ENCODE results near the gene FAXDC2.
"Not testable (repeated sequence)": the region's sequence is repeated elsewhere in the genome, so short reads cannot be mapped to it uniquely, and the experiment has no call there.

The FAXDC2 gene

DNA sequence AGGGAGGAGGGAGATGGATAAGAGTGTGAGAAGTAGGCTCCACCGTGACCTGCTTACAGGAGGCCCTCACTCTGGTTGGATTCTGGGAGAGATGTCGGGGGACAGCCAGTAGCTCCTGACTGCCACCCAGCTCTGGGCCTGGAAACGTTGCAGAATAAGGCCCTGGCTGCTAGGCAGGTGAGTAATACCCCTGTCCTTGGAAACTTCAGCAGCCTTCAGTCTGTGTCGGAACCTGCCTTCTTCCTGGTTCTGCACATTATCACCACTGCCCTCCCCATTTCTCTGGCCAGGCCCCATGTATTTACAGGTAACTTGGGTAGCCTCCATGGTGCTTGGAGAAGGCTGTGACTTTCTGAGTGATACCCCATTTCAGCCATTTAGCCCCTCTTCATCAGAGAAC, 26.8 kb downstream of the FAXDC2 start:
- Histone ChIP-seq H3K9ac (ENCODE audit: low read length) (no peak overlapping the region), H2BK15ac (ENCODE audit: low read depth, poor library complexity, severe bottlenecking) (no peak overlapping the region), H3K4me3 (ENCODE audit: insufficient read depth in 1 of 2, low read depth in 1 of 2, low read length in 2 of 2) (no peak overlapping the region), H4K91ac (ENCODE audit: low read length) (no peak overlapping the region), H3K23ac (ENCODE audit: low read length in 2 of 2) (no peak overlapping the region), H2AK5ac (ENCODE audit: low read length, severe bottlenecking) (no peak overlapping the region), H3K36me3 (ENCODE audit: control insufficient read depth in 1 of 2, insufficient read depth in 2 of 2, low read depth in 1 of 2, low read length in 2 of 2) (peaks cover 47 to 77% of the 10 kb centered on the region in 2 experiments), H2AFZ (ENCODE audit: low read depth, low read length) (no peak overlapping the region), H3K4me1 (ENCODE audit: control insufficient read depth, insufficient read depth, low read depth, low read length) (peaks cover 1% of the 10 kb centered on the region), H2BK12ac (ENCODE audit: low read length in 2 of 2) (no peak overlapping the region), H3K4me2 (ENCODE audit: low read length, poor library complexity, severe bottlenecking) (no peak overlapping the region), H2BK120ac (ENCODE audit: low read depth, low read length) (no peak overlapping the region), H3K9me3 (ENCODE audit: control insufficient read depth, low read length) (no peaks in the 10 kb centered on the region), H3K27me3 (ENCODE audit: control insufficient read depth in 1 of 2, insufficient read depth in 1 of 2, low read length in 2 of 2) (no peaks in the 10 kb centered on the region), H3K14ac (ENCODE audit: low read length in 2 of 2) (no peak overlapping the region), H3K79me1 (replicated peaks; ENCODE audit: low read length, poor library complexity, severe bottlenecking) (peaks cover 28% of the 10 kb centered on the region), H2BK5ac (ENCODE audit: low read depth, low read length, poor library complexity, severe bottlenecking) (no peak overlapping the region), H3K18ac (ENCODE audit: low read depth in 1 of 2, low read length in 2 of 2) (no peak overlapping the region), H4K8ac (ENCODE audit: low read length) (no peak overlapping the region), H3K4ac (ENCODE audit: low read depth in 1 of 2, low read length in 2 of 2) (no peak overlapping the region), H3K27ac (ENCODE audit: low read length, poor library complexity, severe bottlenecking) (no peak overlapping the region)
- DNase-seq: no peak
- 98% methylated on average over 4 of the region's 4 CpGs for WGBS

DNA sequence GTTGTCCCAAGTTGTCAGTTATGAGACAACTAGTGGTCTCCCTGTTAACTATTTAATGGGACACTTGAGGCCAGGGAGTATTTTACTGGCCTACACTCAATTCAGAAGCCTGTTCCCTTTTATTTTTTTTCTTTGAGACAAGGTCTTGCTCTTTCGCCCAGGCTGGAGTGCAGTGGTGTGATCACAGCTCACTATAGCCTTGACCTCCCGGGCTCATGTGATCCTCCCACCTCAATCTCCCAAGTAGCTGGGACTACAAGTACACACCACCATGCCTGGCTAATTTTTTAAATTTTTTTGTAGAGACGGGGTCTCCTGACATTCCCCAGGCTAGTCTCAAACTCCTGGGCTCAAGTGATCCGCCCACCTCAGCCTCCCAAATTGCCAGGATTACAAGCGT, 27.5 kb downstream of the FAXDC2 start:
- H3K27ac ChIP-seq (ENCODE audit: low read length, poor library complexity, severe bottlenecking); H3K18ac ChIP-seq (ENCODE audit: low read depth in 1 of 2, low read length in 2 of 2); H3K14ac ChIP-seq (ENCODE audit: low read length in 2 of 2); H2BK12ac ChIP-seq (ENCODE audit: low read length in 2 of 2); H3K4me2 ChIP-seq (ENCODE audit: low read length, poor library complexity, severe bottlenecking); H3K23ac ChIP-seq (ENCODE audit: low read length in 2 of 2); H2AFZ ChIP-seq (ENCODE audit: low read depth, low read length); H4K8ac ChIP-seq (ENCODE audit: low read length); H2BK5ac ChIP-seq (ENCODE audit: low read depth, low read length, poor library complexity, severe bottlenecking); H3K4me1 ChIP-seq (ENCODE audit: control insufficient read depth, insufficient read depth, low read depth, low read length); H3K4ac ChIP-seq (ENCODE audit: low read depth in 1 of 2, low read length in 2 of 2); DNase-seq; H3K27me3 ChIP-seq (ENCODE audit: control insufficient read depth in 1 of 2, insufficient read depth in 1 of 2, low read length in 2 of 2); H4K91ac ChIP-seq (ENCODE audit: low read length); H2BK120ac ChIP-seq (ENCODE audit: low read depth, low read length); H3K9ac ChIP-seq (ENCODE audit: low read length); H3K4me3 ChIP-seq (ENCODE audit: insufficient read depth in 1 of 2, low read depth in 1 of 2, low read length in 2 of 2); H2BK15ac ChIP-seq (ENCODE audit: low read depth, poor library complexity, severe bottlenecking); H2AK5ac ChIP-seq (ENCODE audit: low read length, severe bottlenecking); H3K9me3 ChIP-seq (ENCODE audit: control insufficient read depth, low read length): not testable (repeated sequence)
- Histone ChIP-seq H3K79me1 (replicated peaks; ENCODE audit: low read length, poor library complexity, severe bottlenecking) (peaks cover 30% of the 10 kb centered on the region), H3K36me3 (ENCODE audit: control insufficient read depth in 1 of 2, insufficient read depth in 2 of 2, low read depth in 1 of 2, low read length in 2 of 2) (peaks cover 49 to 79% of the 10 kb centered on the region in 2 experiments)
- WGBS: over 99% methylated on average over 5 of the region's 5 CpGs

DNA sequence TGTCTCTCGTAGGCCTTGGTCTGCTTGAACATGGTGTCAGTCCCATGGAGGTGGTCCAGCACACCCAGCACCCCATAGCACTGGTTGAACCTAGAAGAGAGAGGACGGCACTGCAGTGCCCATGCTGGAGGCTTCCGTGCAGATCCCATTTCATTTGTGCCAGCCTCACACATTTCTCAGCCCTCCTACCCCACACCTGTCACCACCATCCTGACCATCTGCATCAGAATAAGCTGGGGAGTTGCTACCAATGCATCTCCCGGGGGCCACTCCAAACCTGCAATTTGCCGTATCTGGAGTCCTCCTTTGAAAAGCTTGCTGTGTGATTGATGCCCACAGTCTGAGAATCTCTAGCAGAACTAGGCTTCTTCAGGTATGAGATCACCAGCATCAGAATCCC, 30.0 kb downstream of the FAXDC2 start:
- H3K4me2 ChIP-seq (ENCODE audit: low read length, poor library complexity, severe bottlenecking): no peak overlapping the region
- H2BK5ac ChIP-seq (ENCODE audit: low read depth, low read length, poor library complexity, severe bottlenecking): no peak overlapping the region
- no peak overlapping the region for H3K23ac ChIP-seq (ENCODE audit: low read length in 2 of 2)
- H2BK12ac ChIP-seq (ENCODE audit: low read length in 2 of 2): no peak overlapping the region
- WGBS: 91% methylated on average over 5 of the region's 5 CpGs
- H2BK120ac ChIP-seq (ENCODE audit: low read depth, low read length): no peak overlapping the region
- H3K14ac ChIP-seq (ENCODE audit: low read length in 2 of 2): no peak overlapping the region
- H3K4ac ChIP-seq (ENCODE audit: low read depth in 1 of 2, low read length in 2 of 2): no peak overlapping the region
- H3K9ac ChIP-seq (ENCODE audit: low read length): no peak overlapping the region
- no peak overlapping the region for H2AK5ac ChIP-seq (ENCODE audit: low read length, severe bottlenecking)
- no peak overlapping the region for H2BK15ac ChIP-seq (ENCODE audit: low read depth, poor library complexity, severe bottlenecking)
- H4K91ac ChIP-seq (ENCODE audit: low read length): no peak overlapping the region
- peaks cover 46% of the 10 kb centered on the region for H3K79me1 ChIP-seq (replicated peaks; ENCODE audit: low read length, poor library complexity, severe bottlenecking)
- H3K4me1 ChIP-seq (ENCODE audit: control insufficient read depth, insufficient read depth, low read depth, low read length): peaks cover 4% of the 10 kb centered on the region
- H3K27ac ChIP-seq (ENCODE audit: low read length, poor library complexity, severe bottlenecking): no peak overlapping the region
- no peak overlapping the region for H3K18ac ChIP-seq (ENCODE audit: low read depth in 1 of 2, low read length in 2 of 2)
- no peak overlapping the region for H3K4me3 ChIP-seq (ENCODE audit: insufficient read depth in 1 of 2, low read depth in 1 of 2, low read length in 2 of 2)
- no peak for DNase-seq
- no peaks in the 10 kb centered on the region for H3K9me3 ChIP-seq (ENCODE audit: control insufficient read depth, low read length)
- no peaks in the 10 kb centered on the region for H3K27me3 ChIP-seq (ENCODE audit: control insufficient read depth in 1 of 2, insufficient read depth in 1 of 2, low read length in 2 of 2)
- H3K36me3 ChIP-seq (ENCODE audit: control insufficient read depth in 1 of 2, insufficient read depth in 2 of 2, low read depth in 1 of 2, low read length in 2 of 2): peaks cover 64 to 95% of the 10 kb centered on the region in 2 experiments
- H2AFZ ChIP-seq (ENCODE audit: low read depth, low read length): no peak overlapping the region
- no peak overlapping the region for H4K8ac ChIP-seq (ENCODE audit: low read length)

DNA sequence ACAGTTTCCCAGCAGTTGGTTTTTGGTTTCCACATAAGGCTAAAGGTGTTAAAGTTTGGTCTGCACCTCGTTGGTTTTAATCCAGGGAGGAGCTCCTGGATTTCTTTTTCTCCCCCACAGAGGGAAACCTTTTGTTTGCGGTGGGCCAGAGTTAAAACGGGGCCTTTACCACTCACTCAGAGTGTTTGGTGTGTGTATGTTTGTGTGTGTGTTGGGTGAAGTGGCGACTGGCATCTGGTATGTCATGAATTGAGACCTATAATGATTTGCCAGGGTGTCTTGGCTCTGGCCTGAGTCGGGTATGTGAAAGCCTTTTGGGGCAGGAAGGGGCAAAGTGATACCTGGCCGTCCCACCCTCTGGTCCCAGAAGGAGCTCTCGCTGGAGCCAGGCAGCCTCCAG, 30.9 kb downstream of the FAXDC2 start:
- H4K8ac ChIP-seq (ENCODE audit: low read length): peak overlapping the region; percentile 73
- no peak overlapping the region for H3K14ac ChIP-seq (ENCODE audit: low read length in 2 of 2)
- H3K27ac ChIP-seq (ENCODE audit: low read length, poor library complexity, severe bottlenecking): no peak overlapping the region
- no peak overlapping the region for H2AK5ac ChIP-seq (ENCODE audit: low read length, severe bottlenecking)
- H3K23ac ChIP-seq (ENCODE audit: low read length in 2 of 2): no peak overlapping the region
- no peak overlapping the region for H2AFZ ChIP-seq (ENCODE audit: low read depth, low read length)
- no peak for DNase-seq
- H2BK12ac ChIP-seq (ENCODE audit: low read length in 2 of 2): no peak overlapping the region
- H3K27me3 ChIP-seq (ENCODE audit: control insufficient read depth in 1 of 2, insufficient read depth in 1 of 2, low read length in 2 of 2): no peaks in the 10 kb centered on the region
- H2BK120ac ChIP-seq (ENCODE audit: low read depth, low read length): no peak overlapping the region
- H3K9ac ChIP-seq (ENCODE audit: low read length): no peak overlapping the region
- H3K4ac ChIP-seq (ENCODE audit: low read depth in 1 of 2, low read length in 2 of 2): no peak overlapping the region
- no peaks in the 10 kb centered on the region for H3K9me3 ChIP-seq (ENCODE audit: control insufficient read depth, low read length)
- H3K4me1 ChIP-seq (ENCODE audit: control insufficient read depth, insufficient read depth, low read depth, low read length): peaks cover 6% of the 10 kb centered on the region
- H2BK5ac ChIP-seq (ENCODE audit: low read depth, low read length, poor library complexity, severe bottlenecking): no peak overlapping the region
- H3K79me1 ChIP-seq (replicated peaks; ENCODE audit: low read length, poor library complexity, severe bottlenecking): peaks cover 52% of the 10 kb centered on the region
- H3K4me2 ChIP-seq (ENCODE audit: low read length, poor library complexity, severe bottlenecking): no peak overlapping the region
- WGBS: 95% methylated on average over 7 of the region's 7 CpGs
- peaks cover 70 to 100% of the 10 kb centered on the region in 2 experiments for H3K36me3 ChIP-seq (ENCODE audit: control insufficient read depth in 1 of 2, insufficient read depth in 2 of 2, low read depth in 1 of 2, low read length in 2 of 2)
- no peak overlapping the region for H3K4me3 ChIP-seq (ENCODE audit: insufficient read depth in 1 of 2, low read depth in 1 of 2, low read length in 2 of 2)
- H3K18ac ChIP-seq (ENCODE audit: low read depth in 1 of 2, low read length in 2 of 2): no peak overlapping the region
- no peak overlapping the region for H4K91ac ChIP-seq (ENCODE audit: low read length)
- no peak overlapping the region for H2BK15ac ChIP-seq (ENCODE audit: low read depth, poor library complexity, severe bottlenecking)
